Germinal center (tissue), 1 donor: ENCODE measurements around the gene CACNA1B.

Experiments
- DNase-seq: peaks from one replicate; pipeline ENCODE4 v3.0.0; 2012; ENCODE audit warnings: mixed read lengths, low spot score

Gene CACNA1B

DNA sequence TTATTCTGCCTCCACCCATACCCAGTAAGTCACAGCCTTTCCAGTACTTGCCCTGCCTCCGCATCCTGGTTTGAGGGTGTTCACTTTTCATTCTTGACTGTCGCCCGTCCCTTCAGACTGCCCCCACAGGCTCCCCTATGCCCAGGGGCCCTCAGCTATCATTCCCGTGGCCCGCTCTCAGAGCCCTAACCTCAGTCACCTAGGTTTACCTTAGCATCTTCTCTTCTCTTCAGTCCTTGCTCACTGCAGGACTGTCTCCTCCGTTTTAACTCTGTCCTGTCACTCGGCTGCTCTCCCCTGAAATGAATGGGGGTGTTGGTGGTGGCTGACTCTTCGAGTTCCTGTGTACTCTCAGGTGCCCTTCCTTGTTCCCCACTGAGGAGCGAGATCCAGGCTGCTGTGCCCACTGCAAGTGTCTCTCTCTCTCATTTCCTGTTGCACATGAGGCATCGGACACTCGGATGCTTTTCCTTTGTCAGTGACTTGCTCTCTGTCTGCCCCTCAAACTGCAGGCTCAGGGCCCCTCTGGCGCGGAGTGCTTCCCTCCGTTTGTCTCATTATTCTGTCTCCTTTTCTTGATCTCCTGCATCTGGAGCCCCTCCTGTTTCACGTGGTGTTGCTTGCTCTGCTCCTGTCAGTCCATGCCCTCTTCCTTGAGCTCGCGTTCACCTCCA is 89.8 kb downstream of the CACNA1B start:
- DNase-seq, result no peak

DNA sequence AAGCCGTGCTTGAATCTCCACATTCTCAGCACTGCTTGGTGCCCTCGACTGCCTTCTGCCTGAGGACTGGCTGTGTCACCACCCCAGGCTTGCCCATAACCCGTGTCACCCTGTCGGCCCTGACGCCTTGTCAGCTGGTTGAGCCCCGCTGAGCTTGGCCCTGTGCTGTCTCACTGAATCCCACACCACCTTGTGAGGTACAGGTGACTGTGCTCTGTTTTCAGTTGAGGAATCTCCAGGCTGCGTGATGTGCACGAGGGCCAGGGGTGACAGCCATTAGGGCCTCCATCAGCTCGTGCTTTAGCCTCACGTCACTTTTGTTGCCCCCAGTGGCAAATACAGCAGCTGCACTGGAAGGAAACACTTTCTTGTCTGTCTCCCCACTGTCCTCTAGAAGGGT is 90.7 kb downstream of the CACNA1B start:
- no peak for DNase-seq

DNA sequence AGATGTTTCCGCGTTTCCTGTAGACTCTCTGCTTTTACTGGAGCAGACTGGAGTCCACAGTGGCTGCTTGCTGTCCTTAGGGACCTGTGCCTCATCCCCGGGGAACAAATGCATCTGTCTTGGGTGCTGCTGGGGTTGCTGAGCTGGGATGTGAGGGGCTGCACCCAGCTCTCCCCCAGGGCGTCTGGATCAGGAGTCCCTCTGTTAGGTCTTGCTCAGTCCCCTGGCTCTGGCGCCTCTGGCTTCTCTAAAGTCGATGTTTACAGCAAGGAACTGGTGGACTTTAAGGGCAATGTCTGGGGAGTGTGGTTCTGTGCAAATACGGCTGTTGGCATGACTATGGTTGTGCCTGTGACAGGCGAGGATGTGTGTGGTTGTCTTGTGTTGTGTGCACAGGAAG is 91.4 kb downstream of the CACNA1B start:
- no peak for DNase-seq

DNA sequence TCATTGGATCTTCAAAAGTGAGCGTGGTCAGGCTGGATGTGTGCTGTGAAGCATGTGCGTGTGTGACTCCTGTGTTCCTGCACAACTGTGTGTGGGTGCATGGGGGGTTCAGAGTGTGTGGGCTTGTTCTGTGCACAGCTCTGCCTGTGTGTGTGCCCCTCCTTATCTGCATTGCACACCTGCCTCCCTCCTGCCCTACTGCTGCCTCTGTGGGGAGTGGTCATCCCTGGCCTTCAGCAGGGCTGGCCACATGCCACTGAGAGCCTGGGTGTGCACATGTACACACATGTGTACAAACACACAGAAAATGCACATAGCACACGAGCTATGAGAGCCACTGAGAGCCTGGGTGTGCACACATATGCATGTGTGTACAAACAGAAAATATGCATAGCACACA is 92.1 kb downstream of the CACNA1B start:
- no peak for DNase-seq

DNA sequence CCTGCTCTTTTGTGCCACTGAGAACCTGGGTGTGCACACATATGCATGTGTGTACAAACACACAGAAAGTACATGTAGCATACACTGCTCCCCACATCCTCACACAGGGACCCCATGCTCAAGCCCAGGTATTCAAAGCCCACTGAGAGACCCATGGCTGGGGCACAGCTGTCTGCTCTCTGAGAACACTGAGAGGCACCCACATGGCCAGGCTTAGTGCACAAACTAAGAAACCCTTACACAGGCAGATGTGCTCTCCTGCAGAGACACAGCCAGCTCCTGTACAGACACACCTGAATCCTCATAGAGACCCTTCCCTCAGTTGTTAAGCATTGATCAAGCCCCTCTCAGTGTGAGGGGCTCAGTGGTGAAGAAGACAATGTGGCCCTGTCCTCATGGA is 92.5 kb downstream of the CACNA1B start:
- DNase-seq, result no peak

GRCh38 chr9:137970686-137971476 is 93.3 kb downstream of the CACNA1B start:
- no peak for DNase-seq

GRCh38 chr9:137971477-137972138 is 94.0 kb downstream of the CACNA1B start:
- no peak for DNase-seq

DNA sequence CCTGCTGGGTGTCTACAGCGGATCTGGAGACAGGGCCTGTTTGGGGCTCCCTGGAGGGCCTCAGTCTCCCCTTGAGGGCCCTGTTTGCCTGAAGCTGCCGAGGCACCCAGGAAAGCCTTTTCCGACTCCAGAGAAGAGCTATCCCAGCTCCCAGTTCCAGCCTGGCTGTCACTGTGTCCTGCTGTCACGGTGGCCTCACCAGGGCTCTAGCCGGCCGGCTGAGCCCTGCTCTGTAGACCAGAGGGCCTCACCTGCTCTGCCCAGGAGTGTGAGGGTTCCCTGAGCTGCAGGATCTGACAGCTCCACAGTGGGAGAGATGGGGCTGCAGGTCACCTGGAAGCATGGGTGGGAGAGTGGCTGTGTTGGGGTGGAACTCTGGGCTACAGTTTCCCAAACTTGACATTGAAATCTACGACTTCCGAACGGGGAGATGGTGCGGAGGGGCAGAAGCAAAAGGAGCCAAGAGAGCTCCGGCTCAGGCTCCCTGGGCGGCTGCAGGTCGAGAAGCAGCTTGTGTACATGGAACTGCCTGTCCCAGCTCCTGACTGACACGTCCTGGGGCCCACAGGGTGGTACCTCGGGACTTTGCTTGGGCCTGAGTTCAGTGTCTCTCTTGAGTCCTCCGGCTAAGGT is 94.9 kb downstream of the CACNA1B start:
- DNase-seq, result no peak

DNA sequence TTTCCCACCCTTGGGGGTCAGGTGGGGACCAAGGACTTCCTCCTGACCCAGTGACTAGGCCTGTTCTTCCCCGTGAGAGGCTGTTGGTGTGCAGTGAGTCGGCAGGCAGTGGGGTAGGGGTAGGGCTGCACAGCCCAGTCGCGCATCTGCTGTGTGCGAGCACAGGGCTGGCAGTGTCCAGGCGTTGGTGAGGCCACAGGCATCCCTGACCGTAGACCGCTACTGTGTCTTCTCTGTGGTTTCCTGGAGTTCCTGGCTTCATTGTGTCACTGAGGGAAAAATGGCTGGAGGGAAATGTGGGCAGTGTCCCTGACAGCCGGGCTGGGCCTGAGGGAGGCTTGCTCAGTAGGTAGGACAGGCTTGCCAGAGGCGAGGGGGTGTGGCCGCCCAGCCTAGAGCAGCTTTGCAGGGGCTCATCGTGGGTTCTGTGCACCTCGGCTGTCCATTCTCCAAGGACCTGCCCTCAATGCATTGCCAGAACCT is 95.4 kb downstream of the CACNA1B start:
- no peak for DNase-seq

- no peak for DNase-seq
These were observed 96.3 kb downstream of the CACNA1B start for GRCh38 chr9:137973829-137974416.

GRCh38 chr9:137974746-137975526 is 97.4 kb downstream of the CACNA1B start:
- no peak for DNase-seq

DNA sequence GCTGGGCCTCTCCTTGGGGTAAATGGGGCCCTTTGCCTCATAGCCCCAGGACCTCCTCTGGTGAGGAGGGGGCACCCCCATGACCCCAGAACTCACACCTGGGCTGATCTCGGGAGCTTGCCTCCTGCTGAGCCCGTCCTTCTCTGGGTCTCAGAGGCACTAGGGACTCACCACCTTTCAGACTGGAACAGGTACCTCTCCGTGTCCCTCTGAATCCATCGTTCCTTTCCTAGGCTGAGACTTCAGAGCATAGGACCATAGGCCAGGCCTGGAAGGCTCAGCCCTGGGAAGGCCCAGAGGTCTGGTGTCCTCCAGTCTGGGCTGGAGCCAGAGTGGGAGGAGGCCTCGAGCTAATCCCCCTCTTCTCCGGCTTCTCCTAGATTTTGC is 97.9 kb downstream of the CACNA1B start:
- no peak for DNase-seq

DNA sequence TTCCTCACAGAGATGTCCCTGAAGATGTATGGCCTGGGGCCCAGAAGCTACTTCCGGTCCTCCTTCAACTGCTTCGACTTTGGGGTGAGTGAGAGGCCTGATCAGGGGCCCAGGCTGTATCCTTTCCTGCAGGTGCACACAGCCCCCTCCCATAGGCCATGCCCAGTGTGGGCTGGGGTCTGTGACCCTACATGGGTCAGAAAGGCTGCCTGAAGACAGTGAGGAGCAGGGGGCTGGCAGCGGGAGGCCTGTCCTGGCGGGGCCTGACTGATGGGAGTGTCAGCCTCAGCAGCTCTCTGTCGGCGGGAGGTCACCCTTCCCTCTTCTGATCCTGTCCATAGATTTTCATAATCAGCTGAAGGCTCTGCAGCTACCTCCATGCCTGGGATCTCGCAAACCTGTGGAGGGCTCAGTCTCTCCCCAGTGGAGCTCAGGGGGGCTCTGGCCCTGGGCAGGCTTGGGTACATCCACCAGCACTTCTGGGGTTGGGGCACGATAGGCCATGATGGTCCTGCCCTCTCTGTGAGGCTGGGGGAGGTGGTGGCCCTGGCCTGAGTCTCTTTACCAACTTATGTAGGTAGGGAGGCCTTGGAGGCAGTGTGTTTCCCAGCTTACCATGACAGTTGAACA is 98.5 kb downstream of the CACNA1B start:
- no peak for DNase-seq

DNA sequence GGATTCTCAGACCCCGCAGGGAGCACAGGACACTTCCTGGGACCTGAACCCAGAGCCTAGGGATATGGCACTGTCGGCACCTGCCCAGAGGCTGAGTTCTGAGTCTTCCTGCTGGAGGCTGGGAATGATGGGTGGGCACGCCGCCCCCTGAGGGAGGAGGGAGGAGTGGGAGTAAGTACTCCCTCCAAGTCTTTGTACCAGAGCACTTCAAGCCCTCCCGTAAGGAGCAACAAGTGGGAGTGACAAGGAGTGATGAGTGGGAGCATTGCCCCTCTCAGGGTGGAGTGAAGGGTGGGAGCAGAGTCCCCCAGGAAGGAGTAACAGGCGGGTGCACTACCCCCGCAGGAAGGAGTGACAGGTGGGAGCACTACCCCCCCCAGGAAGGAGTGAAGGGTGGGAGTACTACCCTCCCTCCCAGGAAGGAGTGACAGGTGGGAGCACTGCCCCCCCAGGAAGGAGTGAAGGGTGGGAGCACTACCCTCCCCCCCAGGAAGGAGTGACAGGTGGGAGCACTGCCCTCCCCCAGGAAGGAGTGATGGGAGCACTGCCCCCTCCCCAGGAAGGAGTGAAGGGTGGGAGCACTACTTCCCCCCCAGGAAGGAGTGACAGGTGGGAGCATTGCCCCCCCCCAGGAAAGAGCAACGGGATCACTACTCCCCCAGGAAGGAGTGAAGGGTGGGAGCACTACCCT is 100.1 kb downstream of the CACNA1B start:
- DNase-seq, result no peak

- DNase-seq, result no peak
These were observed 100.7 kb downstream of the CACNA1B start for GRCh38 chr9:137978262-137978714.

GRCh38 chr9:137982200-137982599 is 104.6 kb downstream of the CACNA1B start:
- no peak for DNase-seq

GRCh38 chr9:137984005-137984404 is 106.4 kb downstream of the CACNA1B start:
- DNase-seq, result no peak

GRCh38 chr9:137984520-137985257 is 107.1 kb downstream of the CACNA1B start:
- DNase-seq, result no peak

GRCh38 chr9:137985637-137986071 is 108.1 kb downstream of the CACNA1B start:
- DNase-seq, result no peak
